Parathyroid adenoma (tissue), 2 donors: ENCODE measurements around the gene VSIG8.

Experiments
- H2AFZ ChIP-seq: fragments of 300-600 bp; sonication (generic); one replicate; pipeline ENCODE4 v1.7.0; 2017; ENCODE audit warnings: antibody characterized with exemption, mild to moderate bottlenecking
- H3K27ac ChIP-seq: fragments of 300-600 bp; sonication (generic); one replicate; pipeline ENCODE4 v1.7.0; 2017
- H3K27me3 ChIP-seq: fragments of 300-600 bp; sonication (generic); one replicate; pipeline ENCODE4 v1.7.0; 2017; ENCODE audit warnings: low read length; ENCODE audit not compliant: control insufficient read depth, insufficient read depth
- H3K36me3 ChIP-seq: fragments of 300-600 bp; sonication (generic); one replicate; pipeline ENCODE4 v1.7.0; 2017; ENCODE audit warnings: low read length; ENCODE audit not compliant: control insufficient read depth, insufficient read depth
- H3K4me1 ChIP-seq: fragments of 300-600 bp; sonication (generic); one replicate; pipeline ENCODE4 v1.7.0; 2017; ENCODE audit warnings: control low read depth
- H3K4me2 ChIP-seq: fragments of 300-600 bp; sonication (generic); one replicate; pipeline ENCODE4 v1.7.0; 2017; ENCODE audit warnings: low read length
- H3K4me3 ChIP-seq: fragments of 300-600 bp; sonication (generic); one replicate; pipeline ENCODE4 v1.7.0; 2017; ENCODE audit warnings: low read depth, low read length
- H3K79me2 ChIP-seq: fragments of 300-600 bp; sonication (generic); one replicate; pipeline ENCODE4 v1.7.0; 2017; ENCODE audit warnings: control low read depth
- H3K9ac ChIP-seq: fragments of 300-600 bp; sonication (generic); one replicate; pipeline ENCODE4 v1.7.0; 2017; ENCODE audit warnings: mild to moderate bottlenecking
- H3K9me3 ChIP-seq: fragments of 300-600 bp; sonication (generic); one replicate; pipeline ENCODE4 v1.7.0; 2017; ENCODE audit warnings: low read length; ENCODE audit not compliant: control insufficient read depth
- TF ChIP-seq, protein P1 (sequence below): fragments of 300-600 bp; sonication (generic); IDR thresholded peaks from one replicate; pipeline ENCODE4 v1.7.0; 2017; ENCODE audit warnings: antibody characterized with exemption, mild to moderate bottlenecking
- donor health status: primary hyperparathyroidism.

Gene VSIG8

DNA sequence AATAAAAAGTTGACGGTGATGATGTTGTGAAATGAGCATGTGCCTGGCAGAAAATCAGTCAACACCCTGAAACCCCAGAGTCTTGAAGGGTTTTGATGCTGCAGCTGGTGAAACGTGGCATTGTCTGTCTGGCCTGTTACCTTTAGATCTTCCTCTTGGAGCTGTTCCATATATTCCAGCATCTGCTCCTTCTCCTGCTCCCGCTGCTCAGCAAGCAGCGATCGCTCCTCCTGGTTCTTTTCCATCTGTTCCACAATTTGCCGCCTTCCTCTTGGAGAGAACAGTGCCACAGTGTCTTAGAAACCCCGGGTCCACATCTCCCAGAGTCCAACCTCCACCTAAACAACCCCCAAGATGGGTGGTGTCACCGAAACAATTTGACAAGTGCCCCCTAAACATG, 21.8 kb upstream of the VSIG8 start:
- peaks cover 7% of the 10 kb centered on the region for H3K4me1 ChIP-seq

DNA sequence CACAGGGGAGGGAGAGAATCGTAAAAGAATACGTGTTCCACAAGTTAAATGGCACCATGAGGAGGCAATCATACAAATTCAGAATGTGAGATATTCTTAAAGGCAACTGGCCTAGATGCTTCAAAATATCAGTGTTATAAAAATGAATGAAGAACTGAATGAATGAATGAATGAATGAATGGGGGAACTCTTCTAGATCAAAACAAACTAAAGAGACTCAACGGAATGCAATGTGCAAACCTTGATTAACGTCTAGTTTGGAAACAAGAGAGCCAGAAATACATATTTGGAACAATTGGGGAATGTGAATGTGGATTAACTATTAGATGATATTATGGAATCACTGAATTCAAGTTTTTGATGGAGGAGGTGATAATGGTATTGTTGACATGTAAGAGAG, 20.7 kb upstream of the VSIG8 start:
- Histone ChIP-seq H3K4me3 (no peak overlapping the region), H3K79me2 (no peaks in the 10 kb centered on the region), H3K36me3 (no peaks in the 10 kb centered on the region), H2AFZ (no peak overlapping the region), H3K27ac (no peak overlapping the region), H3K4me1 (peaks cover 7% of the 10 kb centered on the region), H3K27me3 (no peaks in the 10 kb centered on the region), H3K9ac (no peak overlapping the region), H3K9me3 (no peaks in the 10 kb centered on the region), H3K4me2 (no peak overlapping the region)
- TF ChIP-seq, protein P1, sequence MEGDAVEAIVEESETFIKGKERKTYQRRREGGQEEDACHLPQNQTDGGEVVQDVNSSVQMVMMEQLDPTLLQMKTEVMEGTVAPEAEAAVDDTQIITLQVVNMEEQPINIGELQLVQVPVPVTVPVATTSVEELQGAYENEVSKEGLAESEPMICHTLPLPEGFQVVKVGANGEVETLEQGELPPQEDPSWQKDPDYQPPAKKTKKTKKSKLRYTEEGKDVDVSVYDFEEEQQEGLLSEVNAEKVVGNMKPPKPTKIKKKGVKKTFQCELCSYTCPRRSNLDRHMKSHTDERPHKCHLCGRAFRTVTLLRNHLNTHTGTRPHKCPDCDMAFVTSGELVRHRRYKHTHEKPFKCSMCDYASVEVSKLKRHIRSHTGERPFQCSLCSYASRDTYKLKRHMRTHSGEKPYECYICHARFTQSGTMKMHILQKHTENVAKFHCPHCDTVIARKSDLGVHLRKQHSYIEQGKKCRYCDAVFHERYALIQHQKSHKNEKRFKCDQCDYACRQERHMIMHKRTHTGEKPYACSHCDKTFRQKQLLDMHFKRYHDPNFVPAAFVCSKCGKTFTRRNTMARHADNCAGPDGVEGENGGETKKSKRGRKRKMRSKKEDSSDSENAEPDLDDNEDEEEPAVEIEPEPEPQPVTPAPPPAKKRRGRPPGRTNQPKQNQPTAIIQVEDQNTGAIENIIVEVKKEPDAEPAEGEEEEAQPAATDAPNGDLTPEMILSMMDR, result no peak

More for the DNA sequence above, 21.8 kb upstream of the VSIG8 start:
- Histone ChIP-seq H3K4me3 (no peak overlapping the region), H3K79me2 (no peaks in the 10 kb centered on the region), H3K27ac (no peak overlapping the region), H3K36me3 (no peaks in the 10 kb centered on the region), H2AFZ (no peak overlapping the region), H3K9ac (no peak overlapping the region), H3K9me3 (no peaks in the 10 kb centered on the region), H3K4me2 (no peak overlapping the region), H3K27me3 (no peaks in the 10 kb centered on the region)
- TF ChIP-seq, protein P1, result no peak

- no peak overlapping the region for H3K4me2 ChIP-seq
- no peaks in the 10 kb centered on the region for H3K9me3 ChIP-seq
- no peak overlapping the region for H3K9ac ChIP-seq
- H3K36me3 ChIP-seq, result no peaks in the 10 kb centered on the region
- no peaks in the 10 kb centered on the region for H3K27me3 ChIP-seq
- H3K4me3 ChIP-seq, result no peak overlapping the region
- no peak overlapping the region for H2AFZ ChIP-seq
- TF ChIP-seq, protein P1, result no peak
- peaks cover 7% of the 10 kb centered on the region for H3K4me1 ChIP-seq
- no peaks in the 10 kb centered on the region for H3K79me2 ChIP-seq
- H3K27ac ChIP-seq, result no peak overlapping the region
These were observed 20.0 kb upstream of the VSIG8 start for GRCh38 chr1:159882527-159882862.

DNA sequence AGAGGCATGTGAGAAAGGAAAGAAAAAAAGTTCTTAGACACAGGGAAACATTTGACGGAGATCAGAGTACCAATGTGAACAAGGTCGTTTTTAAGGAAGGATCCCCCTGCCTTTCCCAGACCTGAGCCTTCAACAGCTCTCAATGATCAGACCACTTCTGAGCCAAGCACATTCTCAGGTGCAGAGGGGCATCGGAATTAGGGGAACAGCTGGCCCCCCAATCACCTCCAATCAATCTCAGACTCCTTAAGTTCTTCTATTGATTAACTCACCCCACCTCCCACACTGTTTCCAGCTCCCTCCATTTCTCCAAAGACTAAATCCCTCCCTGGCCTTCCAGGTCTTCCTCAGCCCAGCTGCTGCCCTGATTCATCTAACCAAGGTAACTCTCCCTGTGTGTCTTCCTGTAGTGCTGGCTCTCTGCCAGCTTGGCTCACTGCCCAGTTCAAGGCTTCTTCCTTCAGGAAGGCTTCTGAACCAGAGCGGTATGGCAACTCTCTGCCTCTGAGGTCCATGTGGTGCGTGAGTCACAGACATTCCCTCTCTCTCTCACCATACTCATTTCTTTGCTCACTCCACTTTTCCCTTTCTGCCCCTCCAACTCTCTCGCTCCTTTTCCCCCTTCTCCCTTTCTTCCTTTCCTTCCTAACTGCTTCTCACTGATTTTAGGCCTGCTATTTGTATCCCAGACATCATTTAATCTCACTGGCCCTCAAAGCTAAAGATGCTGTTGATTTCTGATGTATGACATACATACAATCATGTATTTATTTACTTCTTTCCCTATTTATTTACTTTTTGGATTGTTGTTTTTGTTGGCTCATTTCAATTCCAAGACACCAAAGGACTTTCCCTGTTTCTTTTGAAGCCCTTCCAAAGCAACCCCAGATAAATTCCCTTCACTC, 19.4 kb upstream of the VSIG8 start:
- H3K4me2 ChIP-seq, result no peak overlapping the region
- no peak overlapping the region for H3K27ac ChIP-seq
- H2AFZ ChIP-seq, result peak overlapping the region; percentile 1
- H3K9me3 ChIP-seq, result no peaks in the 10 kb centered on the region
- H3K4me1 ChIP-seq, result peaks cover 7% of the 10 kb centered on the region
- TF ChIP-seq, protein P1, result no peak
- H3K4me3 ChIP-seq, result no peak overlapping the region
- no peaks in the 10 kb centered on the region for H3K79me2 ChIP-seq
- no peak overlapping the region for H3K9ac ChIP-seq
- H3K27me3 ChIP-seq, result no peaks in the 10 kb centered on the region
- H3K36me3 ChIP-seq, result no peaks in the 10 kb centered on the region

GRCh38 chr1:159880430-159880829, 18.0 kb upstream of the VSIG8 start:
- Histone ChIP-seq H3K4me3 (no peak overlapping the region), H2AFZ (no peak overlapping the region), H3K36me3 (no peaks in the 10 kb centered on the region), H3K9me3 (no peaks in the 10 kb centered on the region), H3K9ac (no peak overlapping the region), H3K79me2 (no peaks in the 10 kb centered on the region), H3K4me1 (peaks cover 7% of the 10 kb centered on the region), H3K27ac (no peak overlapping the region), H3K27me3 (no peaks in the 10 kb centered on the region), H3K4me2 (no peak overlapping the region)
- TF ChIP-seq, protein P1, result no peak
